Measurements from ENCODE around the gene SLC23A2.
A peak's percentile ranks its signal among the peaks of the same experiment; 100 is the strongest.

SLC23A2 gene

GRCh38 chr20:4844751-4845465 is 156.4 kb downstream of the SLC23A2 start:
- DNase-seq (ENCODE audit: low spot score), result no peak

GRCh38 chr20:4844325-4844724 is 157.0 kb downstream of the SLC23A2 start:
- DNase-seq (ENCODE audit: low spot score), result no peak

DNA sequence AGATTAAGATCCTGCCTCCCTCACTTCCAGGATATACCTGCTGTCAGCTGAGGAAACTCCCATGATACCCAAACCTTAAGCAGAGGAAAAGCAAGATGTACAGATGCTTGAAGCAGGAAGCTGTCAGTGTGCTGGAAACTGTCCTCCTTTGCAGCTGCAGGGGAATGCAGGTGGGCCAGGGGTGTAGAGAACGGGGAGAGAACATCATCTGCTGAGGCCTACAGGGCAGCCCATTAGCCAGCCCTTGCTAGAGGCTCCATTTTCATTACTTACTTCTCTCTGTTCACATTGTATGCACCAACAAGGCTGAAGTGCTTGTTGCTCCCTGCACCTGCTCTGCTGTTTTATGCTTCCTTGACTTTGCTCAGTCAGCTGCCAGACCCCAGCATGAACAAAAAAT is 160.5 kb downstream of the SLC23A2 start:
- no peak for DNase-seq (ENCODE audit: low spot score)

GRCh38 chr20:4838526-4838925 is 162.8 kb downstream of the SLC23A2 start:
- no peak for DNase-seq (ENCODE audit: low spot score)

GRCh38 chr20:4837760-4838159 is 163.6 kb downstream of the SLC23A2 start:
- no peak for DNase-seq (ENCODE audit: low spot score)

- no peak for DNase-seq (ENCODE audit: low spot score)
Observed at GRCh38 chr20:4836935-4837334, 164.4 kb downstream of the SLC23A2 start.

- DNase-seq (ENCODE audit: low spot score), result no peak
Observed at GRCh38 chr20:4836473-4836872, 164.8 kb downstream of the SLC23A2 start.

GRCh38 chr20:4835244-4836177 is 165.8 kb downstream of the SLC23A2 start:
- DNase-seq (ENCODE audit: low spot score), result no peak

DNA sequence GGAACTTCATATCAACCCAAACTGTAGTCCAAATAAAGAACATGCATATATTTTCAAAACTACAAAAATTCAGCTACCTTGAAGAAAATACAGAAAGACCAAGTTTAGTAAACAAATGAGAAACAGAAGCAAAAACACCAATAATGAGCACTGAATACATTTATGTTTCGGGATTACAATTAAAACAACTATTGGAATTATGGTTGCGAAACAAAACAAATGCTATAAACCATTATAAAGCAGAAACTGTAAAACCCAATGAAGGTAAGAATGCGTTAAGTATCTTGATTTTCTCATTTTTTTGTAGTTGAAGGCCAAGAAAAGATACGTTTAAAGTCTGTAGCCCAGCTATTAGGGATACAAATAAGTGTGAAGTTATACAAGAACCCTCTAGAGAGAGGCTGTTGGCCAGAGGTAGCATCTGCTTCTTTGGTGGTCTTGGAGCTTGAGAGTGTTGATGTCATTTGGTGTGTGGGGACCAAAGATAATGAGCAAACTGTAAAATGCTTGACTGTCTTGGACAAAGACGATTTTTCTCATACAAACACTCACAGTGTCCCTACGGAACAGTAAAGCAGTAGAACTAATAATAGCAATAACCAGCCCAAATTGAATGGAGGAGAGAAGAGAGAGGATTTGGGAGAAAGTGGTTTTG is 168.1 kb downstream of the SLC23A2 start:
- no peak for DNase-seq (ENCODE audit: low spot score)

- DNase-seq (ENCODE audit: low spot score), result no peak
Observed at GRCh38 chr20:4832469-4832868, 168.8 kb downstream of the SLC23A2 start.

- DNase-seq (ENCODE audit: low spot score), result no peak
Observed at GRCh38 chr20:4830696-4831095, 170.6 kb downstream of the SLC23A2 start.

- no peak for DNase-seq (ENCODE audit: low spot score)
Observed at GRCh38 chr20:4830259-4830658, 171.1 kb downstream of the SLC23A2 start.

DNA sequence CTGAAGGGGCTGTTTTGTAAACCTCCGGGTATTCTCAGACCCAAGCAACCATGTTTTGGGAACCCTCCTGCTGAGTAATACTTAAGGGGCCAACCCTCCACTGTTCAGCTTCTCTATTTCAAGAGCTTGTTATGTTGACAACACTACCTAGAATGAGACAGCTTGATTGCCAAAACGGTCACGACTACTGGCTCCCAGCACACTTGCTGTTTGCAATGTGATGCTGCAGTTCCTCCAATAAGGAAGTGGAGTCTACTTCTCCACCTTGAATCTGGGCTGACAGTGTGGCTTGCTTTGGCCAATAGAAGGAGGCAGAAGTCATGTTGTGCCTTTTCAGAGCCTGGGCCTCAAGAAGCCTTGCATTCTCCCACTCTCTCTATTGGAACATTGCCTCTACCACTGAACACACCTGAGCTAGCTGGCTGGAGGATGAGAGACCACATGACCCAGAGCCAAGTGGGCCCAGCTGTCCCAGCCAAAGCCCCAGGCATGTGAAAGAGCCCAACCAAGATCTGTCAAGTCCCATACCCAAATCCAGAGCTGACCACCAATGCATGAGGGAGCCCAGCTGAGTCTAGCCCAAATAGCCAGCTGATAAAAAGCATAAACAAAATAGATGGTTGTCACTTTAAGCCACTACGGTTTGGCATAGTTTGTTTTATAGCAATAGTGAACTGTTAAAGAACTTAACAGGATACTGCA is 171.6 kb downstream of the SLC23A2 start:
- DNase-seq (ENCODE audit: low spot score), result no peak

DNA sequence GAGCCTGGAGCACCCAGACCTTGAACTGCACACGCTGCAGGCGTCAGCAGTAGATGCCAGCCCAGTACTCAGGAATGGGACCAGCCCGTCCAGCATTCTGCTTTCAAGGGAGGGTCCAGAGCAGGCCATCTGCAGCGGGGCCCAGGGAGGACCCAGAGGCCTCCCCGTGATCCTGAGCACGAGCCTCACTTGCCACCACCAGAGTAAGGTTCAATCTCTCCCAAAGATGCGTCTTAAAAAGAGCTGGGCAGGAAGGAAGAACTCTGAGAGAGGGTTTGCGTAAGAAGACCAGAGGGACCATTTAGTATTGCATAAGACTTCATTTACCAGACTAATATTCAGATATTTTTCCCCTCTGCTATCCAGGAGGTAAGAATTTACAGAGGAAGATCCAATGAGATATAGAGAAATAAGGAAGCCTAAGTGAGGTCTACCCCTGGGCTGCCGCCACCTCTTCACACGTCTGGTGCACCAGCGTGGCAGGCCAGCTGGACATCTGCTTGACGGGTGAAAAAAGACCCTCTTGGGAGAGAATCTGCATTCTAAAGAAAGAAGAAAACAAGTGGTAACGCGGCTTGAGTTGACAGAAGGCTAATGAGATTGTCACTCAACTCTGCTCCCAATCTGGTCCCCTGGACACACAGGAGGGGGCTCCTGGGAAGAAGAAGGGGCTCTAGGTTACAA is 172.3 kb downstream of the SLC23A2 start:
- no peak for DNase-seq (ENCODE audit: low spot score)

GRCh38 chr20:4821590-4821989 is 179.7 kb downstream of the SLC23A2 start:
- DNase-seq (ENCODE audit: low spot score), result no peak

DNA sequence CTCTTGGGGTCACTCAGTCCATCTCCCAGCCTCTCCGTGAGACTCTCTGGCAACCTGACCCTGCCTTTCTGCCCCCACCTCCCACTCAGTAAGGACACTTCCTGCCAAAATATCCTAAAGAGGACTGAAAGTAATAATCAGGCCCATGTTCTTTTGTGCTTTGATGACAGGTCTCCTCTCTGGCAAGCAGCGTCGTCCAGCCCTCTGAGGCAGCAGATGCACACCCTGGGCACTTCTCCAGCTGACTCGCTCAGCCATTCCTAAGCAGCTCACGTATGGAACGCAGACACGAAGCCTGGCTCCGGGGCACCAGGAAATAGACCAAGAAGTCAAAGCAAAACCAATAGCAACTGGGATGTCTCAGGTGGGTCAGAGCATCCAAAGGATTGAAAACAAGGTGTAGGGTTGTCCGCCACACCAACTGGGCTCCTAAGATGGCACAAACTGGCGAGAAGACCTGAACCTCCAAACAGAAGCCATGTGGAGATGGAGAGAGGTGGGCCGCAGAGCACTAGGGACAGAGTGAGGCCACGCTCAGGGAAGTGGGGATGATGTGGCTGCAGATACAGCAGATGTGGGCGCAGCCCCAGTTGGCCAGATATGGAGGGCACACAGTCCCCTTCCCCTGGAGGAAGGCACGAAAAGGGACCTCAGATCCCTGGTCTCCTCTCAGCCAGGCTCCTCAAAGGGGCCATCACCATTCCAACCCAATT is 180.3 kb downstream of the SLC23A2 start:
- no peak for DNase-seq (ENCODE audit: low spot score)

DNA sequence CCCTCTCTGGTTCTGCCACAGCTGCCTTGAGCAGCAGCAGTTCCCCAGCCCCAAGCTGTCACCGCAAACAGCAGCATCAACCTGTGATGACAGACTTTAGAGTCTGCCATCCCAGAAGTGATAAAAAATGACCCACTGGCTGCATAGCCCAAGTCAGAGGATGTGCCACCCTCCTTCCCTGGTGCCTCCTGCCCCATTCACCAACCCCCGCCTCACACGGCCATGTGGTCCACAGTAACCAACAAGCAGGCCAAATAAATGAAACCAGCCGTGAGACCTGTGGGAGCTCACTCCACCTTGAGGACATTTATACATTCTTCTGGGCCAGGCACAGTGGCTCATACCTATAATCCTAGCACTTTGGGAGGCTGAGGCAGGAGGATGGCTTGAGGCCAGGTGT is 181.4 kb downstream of the SLC23A2 start:
- no peak for DNase-seq (ENCODE audit: low spot score)

- DNase-seq (ENCODE audit: low spot score), result peak; percentile 59
Observed at GRCh38 chr20:4817230-4817671, 184.1 kb downstream of the SLC23A2 start.

- DNase-seq (ENCODE audit: low spot score), result no peak
Observed at GRCh38 chr20:4815628-4816027, 185.7 kb downstream of the SLC23A2 start.

- no peak for DNase-seq (ENCODE audit: low spot score)
Observed at GRCh38 chr20:4814696-4815252, 186.5 kb downstream of the SLC23A2 start.

All from HuH-7.5 (cell line).